ENCODE measurements around the gene KRTAP4-3. TPM values are rescaled to one million over a fixed set of nuclear protein-coding genes. Genes with fewer than 3 reads are reported as not detected.
"Not testable (repeated sequence)": the region's sequence is repeated elsewhere in the genome, so short reads cannot be mapped to it uniquely, and the experiment has no call there.

KRTAP4-3 gene
- total RNA-seq, 2 donors from 2014 or later: not detected

GRCh38 chr17:41153856-41154255, 14.2 kb downstream of the KRTAP4-3 start:
- TF ChIP-seq CTCF (IDR thresholded peaks at IDR 0.05) (no peak), POLR2A (IDR thresholded peaks at IDR 0.05) (no peak), POLR2AphosphoS5 (IDR thresholded peaks at IDR 0.05) (no peak)
- WGBS: 21% methylated on average over 2 of the region's 2 CpGs
- H3K27ac ChIP-seq: no peak overlapping the region
- no peaks in the 10 kb centered on the region for H3K36me3 ChIP-seq
- intact Hi-C loops (cut with DNase I): no loop called here
- H3K9me3 ChIP-seq: no peaks in the 10 kb centered on the region
- H3K27me3 ChIP-seq (replicated peaks; ENCODE audit: insufficient read depth): peaks cover 3% of the 10 kb centered on the region
- H3K4me3 ChIP-seq: no peak overlapping the region
- no peak for DNase-seq (ENCODE audit: low spot score)
- no peaks in the 10 kb centered on the region for H3K4me1 ChIP-seq (replicated peaks)

- no peaks in the 10 kb centered on the region for H3K36me3 ChIP-seq
- intact Hi-C loops (cut with DNase I): no loop called here
- DNase-seq (ENCODE audit: low spot score): no peak
- TF ChIP-seq POLR2AphosphoS5 (IDR thresholded peaks at IDR 0.05) (no peak), POLR2A (IDR thresholded peaks at IDR 0.05) (no peak), CTCF (IDR thresholded peaks at IDR 0.05) (no peak)
- no peak overlapping the region for H3K27ac ChIP-seq
- no peaks in the 10 kb centered on the region for H3K9me3 ChIP-seq
- no peaks in the 10 kb centered on the region for H3K4me1 ChIP-seq (replicated peaks)
- peaks cover 3% of the 10 kb centered on the region for H3K27me3 ChIP-seq (replicated peaks; ENCODE audit: insufficient read depth)
- no peak overlapping the region for H3K4me3 ChIP-seq
- WGBS: 86% methylated on average over 2 of the region's 2 CpGs
Measured at GRCh38 chr17:41151525-41151924, 16.5 kb downstream of the KRTAP4-3 start.

- intact Hi-C loops (cut with DNase I): no loop called here
- Histone ChIP-seq H3K36me3 (no peaks in the 10 kb centered on the region), H3K4me3 (no peak overlapping the region), H3K27ac (no peak overlapping the region), H3K9me3 (no peaks in the 10 kb centered on the region), H3K27me3 (replicated peaks; ENCODE audit: insufficient read depth) (no peaks in the 10 kb centered on the region), H3K4me1 (replicated peaks) (no peaks in the 10 kb centered on the region)
- WGBS: 87% methylated on average over 4 of the region's 4 CpGs
- DNase-seq (ENCODE audit: low spot score): no peak
- TF ChIP-seq CTCF (IDR thresholded peaks at IDR 0.05) (no peak), POLR2A (IDR thresholded peaks at IDR 0.05) (no peak), POLR2AphosphoS5 (IDR thresholded peaks at IDR 0.05) (no peak)
Measured at GRCh38 chr17:41150026-41150425, 18.0 kb downstream of the KRTAP4-3 start.

- intact Hi-C loops (cut with DNase I): no loop called here
- 50% methylated on average over 2 of the region's 2 CpGs for WGBS
Measured at GRCh38 chr17:41149652-41149985, 18.4 kb downstream of the KRTAP4-3 start, which contains the start of gene KRTAP4-5. TSS of gene KRTAP4-5 (minus strand) at chr17:41149825. CDS start at chr17:41149767, 58 bp downstream.

GRCh38 chr17:41148971-41149651, 18.9 kb downstream of the KRTAP4-3 start:
- H3K4me3 ChIP-seq; H3K36me3 ChIP-seq; H3K27me3 ChIP-seq (replicated peaks; ENCODE audit: insufficient read depth); intact Hi-C loops (cut with DNase I); H3K27ac ChIP-seq; H3K4me1 ChIP-seq (replicated peaks); DNase-seq (ENCODE audit: low spot score); H3K9me3 ChIP-seq: not testable (repeated sequence)
- WGBS: 85% methylated on average over 10 of the region's 10 CpGs

More at GRCh38 chr17:41149652-41149985, 18.4 kb downstream of the KRTAP4-3 start, which contains the start of gene KRTAP4-5:
- Histone ChIP-seq H3K4me3 (no peak within 1 kb of the TSS), H3K27ac (no peak within 1 kb of the TSS), H3K9me3 (no peaks in the 10 kb centered on the region), H3K36me3 (no peaks in the 10 kb centered on the region), H3K27me3 (replicated peaks; ENCODE audit: insufficient read depth) (no peaks in the 10 kb centered on the region), H3K4me1 (replicated peaks) (no peaks in the 10 kb centered on the region)
- DNase-seq (ENCODE audit: low spot score): no peak
- TF ChIP-seq CTCF (IDR thresholded peaks at IDR 0.05): no peak
- TF ChIP-seq POLR2A (IDR thresholded peaks at IDR 0.05): no peak
- no peak for TF ChIP-seq POLR2AphosphoS5 (IDR thresholded peaks at IDR 0.05)
